Uterus (tissue), 2 donors: ENCODE measurements around the gene TESK2.

Source experiments
- POLR2A ChIP-seq, 2 donors: fragments of 450-650 bp; IDR thresholded peaks; one replicate each; pipeline ENCODE4 v1.6.1; 2016; ENCODE audit warnings: antibody characterized with exemption in 2 of 2, mild to moderate bottlenecking in 1 of 2, moderate library complexity in 1 of 2
- TF ChIP-seq, protein P1 (sequence below), 4 experiments: fragments of 200-600 bp in 2 of 4; fragments of 450-650 bp in 2 of 4; sonication (generic) in 2 of 4; IDR thresholded peaks; one replicate each; pipeline ENCODE4 v1.5.1; 2016 to 2019; ENCODE audit warnings: antibody characterized with exemption in 4 of 4, mild to moderate bottlenecking in 2 of 4, moderate library complexity in 1 of 4

DNA sequence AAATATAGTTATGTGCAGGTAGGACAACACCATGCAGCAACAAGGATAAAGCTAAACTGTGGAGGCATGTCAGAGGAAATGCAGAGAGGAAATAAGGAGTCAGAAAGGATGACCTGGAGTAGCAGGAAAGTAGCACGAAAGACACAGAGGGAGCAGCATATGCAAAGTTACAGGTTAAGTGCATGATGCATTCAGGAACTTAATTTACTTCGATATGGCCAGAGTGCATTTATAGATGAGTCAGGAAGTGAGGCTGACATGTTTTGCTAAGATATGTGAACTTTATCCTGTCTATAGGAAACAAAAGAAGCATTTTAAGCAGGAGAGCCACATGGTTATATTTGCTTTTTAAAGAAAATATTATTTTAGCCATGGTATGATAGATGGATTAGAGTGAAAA is 135.3 kb downstream of the TESK2 start:
- TF ChIP-seq, protein P1, sequence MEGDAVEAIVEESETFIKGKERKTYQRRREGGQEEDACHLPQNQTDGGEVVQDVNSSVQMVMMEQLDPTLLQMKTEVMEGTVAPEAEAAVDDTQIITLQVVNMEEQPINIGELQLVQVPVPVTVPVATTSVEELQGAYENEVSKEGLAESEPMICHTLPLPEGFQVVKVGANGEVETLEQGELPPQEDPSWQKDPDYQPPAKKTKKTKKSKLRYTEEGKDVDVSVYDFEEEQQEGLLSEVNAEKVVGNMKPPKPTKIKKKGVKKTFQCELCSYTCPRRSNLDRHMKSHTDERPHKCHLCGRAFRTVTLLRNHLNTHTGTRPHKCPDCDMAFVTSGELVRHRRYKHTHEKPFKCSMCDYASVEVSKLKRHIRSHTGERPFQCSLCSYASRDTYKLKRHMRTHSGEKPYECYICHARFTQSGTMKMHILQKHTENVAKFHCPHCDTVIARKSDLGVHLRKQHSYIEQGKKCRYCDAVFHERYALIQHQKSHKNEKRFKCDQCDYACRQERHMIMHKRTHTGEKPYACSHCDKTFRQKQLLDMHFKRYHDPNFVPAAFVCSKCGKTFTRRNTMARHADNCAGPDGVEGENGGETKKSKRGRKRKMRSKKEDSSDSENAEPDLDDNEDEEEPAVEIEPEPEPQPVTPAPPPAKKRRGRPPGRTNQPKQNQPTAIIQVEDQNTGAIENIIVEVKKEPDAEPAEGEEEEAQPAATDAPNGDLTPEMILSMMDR (IDR thresholded peaks at IDR 0.05): no peak
- no peak for TF ChIP-seq POLR2A (IDR thresholded peaks at IDR 0.05)
